Rectal smooth muscle tissue (tissue), 1 donor: Measurements from ENCODE around the gene SOST.

Experiments
- H3K27ac ChIP-seq: one replicate; pipeline ENCODE4 v1.7.0; 2013; ENCODE audit warnings: low read depth, low read length, inconsistent platforms
- H3K27me3 ChIP-seq: one replicate; pipeline ENCODE4 v1.7.0; 2013; ENCODE audit warnings: low read length; ENCODE audit not compliant: control insufficient read depth, insufficient read depth
- H3K36me3 ChIP-seq: one replicate; pipeline ENCODE4 v1.7.0; 2013; ENCODE audit warnings: low read length; ENCODE audit not compliant: control insufficient read depth, insufficient read depth
- H3K4me1 ChIP-seq: one replicate; pipeline ENCODE4 v1.7.0; 2013; ENCODE audit warnings: low read length; ENCODE audit not compliant: control insufficient read depth, insufficient read depth
- H3K4me3 ChIP-seq: one replicate; pipeline ENCODE4 v1.7.0; 2013; ENCODE audit warnings: low read length
- H3K9ac ChIP-seq: one replicate; pipeline ENCODE4 v1.7.0; 2013; ENCODE audit warnings: low read length

The SOST gene

GRCh38 chr17:43787728-43788127 lies 29.1 kb upstream of the SOST start:
- Histone ChIP-seq H3K9ac (no peak overlapping the region), H3K36me3 (no peaks in the 10 kb centered on the region)

GRCh38 chr17:43784628-43785101 lies 26.1 kb upstream of the SOST start:
- no peak overlapping the region for H3K9ac ChIP-seq
- no peaks in the 10 kb centered on the region for H3K36me3 ChIP-seq
- H3K27ac ChIP-seq = no peak overlapping the region
- H3K4me3 ChIP-seq = no peak overlapping the region
- no peaks in the 10 kb centered on the region for H3K27me3 ChIP-seq
- no peaks in the 10 kb centered on the region for H3K4me1 ChIP-seq

More at GRCh38 chr17:43787728-43788127, 29.1 kb upstream of the SOST start:
- Histone ChIP-seq H3K4me1 (no peaks in the 10 kb centered on the region), H3K27ac (no peak overlapping the region), H3K4me3 (no peak overlapping the region), H3K27me3 (no peaks in the 10 kb centered on the region)

GRCh38 chr17:43784068-43784467 lies 25.5 kb upstream of the SOST start:
- H3K4me3 ChIP-seq = no peak overlapping the region
- no peak overlapping the region for H3K27ac ChIP-seq
- no peaks in the 10 kb centered on the region for H3K4me1 ChIP-seq
- no peaks in the 10 kb centered on the region for H3K27me3 ChIP-seq
- H3K36me3 ChIP-seq = no peaks in the 10 kb centered on the region
- no peak overlapping the region for H3K9ac ChIP-seq

GRCh38 chr17:43782913-43783680 lies 24.5 kb upstream of the SOST start:
- Histone ChIP-seq H3K9ac (no peak overlapping the region), H3K27me3 (no peaks in the 10 kb centered on the region), H3K4me3 (no peak overlapping the region), H3K4me1 (no peaks in the 10 kb centered on the region), H3K36me3 (no peaks in the 10 kb centered on the region), H3K27ac (no peak overlapping the region)

- Histone ChIP-seq H3K36me3 (peaks cover 2% of the 10 kb centered on the region), H3K27ac (peak within 1 kb of the TSS; percentile 75), H3K27me3 (no peaks in the 10 kb centered on the region), H3K4me3 (peak within 1 kb of the TSS; percentile 75), H3K4me1 (peaks cover 8% of the 10 kb centered on the region), H3K9ac (peak within 1 kb of the TSS; percentile 51)
Observed at GRCh38 chr17:43780135-43780534, 21.5 kb upstream of the SOST start, which contains the start of gene CFAP97D1. TSS of gene CFAP97D1 (plus strand) at chr17:43780435. CDS start at chr17:43780463, 28 bp downstream.

GRCh38 chr17:43779145-43780125 lies 20.8 kb upstream of the SOST start:
- Histone ChIP-seq H3K4me3 (peak overlapping the region; percentile 75), H3K27me3 (no peaks in the 10 kb centered on the region), H3K9ac (peak overlapping the region; percentile 51), H3K4me1 (peaks cover 8% of the 10 kb centered on the region), H3K27ac (peak overlapping the region; percentile 75), H3K36me3 (peaks cover 2% of the 10 kb centered on the region)

GRCh38 chr17:43778337-43779144 lies 19.9 kb upstream of the SOST start, which contains the start of gene DUSP3:
TSS of gene DUSP3 (minus strand) at chr17:43778977. CDS start at chr17:43778924, 53 bp downstream.
- peaks cover 7% of the 10 kb centered on the region for H3K36me3 ChIP-seq
- H3K4me3 ChIP-seq = peak within 1 kb of the TSS; percentile 75
- peak within 1 kb of the TSS; percentile 99 for H3K27ac ChIP-seq
- H3K27me3 ChIP-seq = no peaks in the 10 kb centered on the region
- peaks cover 8% of the 10 kb centered on the region for H3K4me1 ChIP-seq
- H3K9ac ChIP-seq = peak within 1 kb of the TSS; percentile 60

- Histone ChIP-seq H3K27ac (no peak overlapping the region), H3K36me3 (peaks cover 18% of the 10 kb centered on the region)
Observed at GRCh38 chr17:43774304-43775250, 16.0 kb upstream of the SOST start.

GRCh38 chr17:43772877-43773648 lies 14.5 kb upstream of the SOST start:
- H3K36me3 ChIP-seq = peaks cover 22% of the 10 kb centered on the region
- no peak overlapping the region for H3K27ac ChIP-seq
- H3K4me3 ChIP-seq = no peak overlapping the region
- H3K4me1 ChIP-seq = peaks cover 8% of the 10 kb centered on the region
- no peak overlapping the region for H3K9ac ChIP-seq
- no peaks in the 10 kb centered on the region for H3K27me3 ChIP-seq

More at GRCh38 chr17:43774304-43775250, 16.0 kb upstream of the SOST start:
- H3K4me3 ChIP-seq = no peak overlapping the region
- no peak overlapping the region for H3K9ac ChIP-seq
- H3K4me1 ChIP-seq = peaks cover 8% of the 10 kb centered on the region
- no peaks in the 10 kb centered on the region for H3K27me3 ChIP-seq

GRCh38 chr17:43771463-43771862 lies 12.9 kb upstream of the SOST start:
- peaks cover 20% of the 10 kb centered on the region for H3K36me3 ChIP-seq
- no peaks in the 10 kb centered on the region for H3K27me3 ChIP-seq
- H3K4me1 ChIP-seq = peaks cover 3% of the 10 kb centered on the region
- no peak overlapping the region for H3K27ac ChIP-seq
- H3K9ac ChIP-seq = no peak overlapping the region
- no peak overlapping the region for H3K4me3 ChIP-seq
